MM.1S (cell line): ENCODE data around the gene TUBA3E.
"Not testable (repeated sequence)": the region's sequence is repeated elsewhere in the genome, so short reads cannot be mapped to it uniquely, and the experiment has no call there.

Experiments
- DNase-seq: peaks from one replicate; pipeline ENCODE4 v3.0.0-alpha.2; 2015
- H2AFZ ChIP-seq: fragments of 300-600 bp; sonication (generic); 2 replicates; pipeline ENCODE4 v1.6.0; 2016; ENCODE audit warnings: antibody characterized with exemption, low read length
- H3F3A ChIP-seq: fragments of 300-600 bp; sonication (generic); 2 replicates; pipeline ENCODE4 v1.6.1; 2016; ENCODE audit warnings: mild to moderate bottlenecking, antibody characterized with exemption, low read length, moderate library complexity, mixed read lengths; ENCODE audit not compliant: insufficient read depth
- H3K27ac ChIP-seq: fragments of 300-600 bp; sonication (generic); 2 replicates; pipeline ENCODE4 v1.5.1; 2016; ENCODE audit warnings: mild to moderate bottlenecking, low read length
- H3K27me3 ChIP-seq: fragments of 300-600 bp; sonication (generic); replicated peaks from 2 replicates; pipeline ENCODE4 v1.6.0; 2016; ENCODE audit warnings: low read length; ENCODE audit not compliant: insufficient read depth
- H3K36me3 ChIP-seq: fragments of 300-600 bp; sonication (generic); replicated peaks from 2 replicates; pipeline ENCODE4 v1.6.1; 2016; ENCODE audit warnings: mild to moderate bottlenecking, low read length, mixed read lengths; ENCODE audit not compliant: insufficient read depth
- H3K4me1 ChIP-seq: fragments of 300-600 bp; sonication (generic); 2 replicates; pipeline ENCODE4 v1.6.1; 2016; ENCODE audit warnings: low read length, mixed read lengths
- H3K4me2 ChIP-seq: fragments of 300-600 bp; sonication (generic); 2 replicates; pipeline ENCODE4 v1.6.0; 2016; ENCODE audit warnings: low read depth, low read length
- H3K4me3 ChIP-seq: fragments of 300-600 bp; sonication (generic); 2 replicates; pipeline ENCODE4 v1.5.1; 2016; ENCODE audit warnings: low read length, mixed read lengths
- H3K79me2 ChIP-seq: fragments of 300-600 bp; sonication (generic); 2 replicates; pipeline ENCODE4 v1.6.1; 2016; ENCODE audit warnings: mixed run types, low read length, mixed read lengths
- H3K9ac ChIP-seq: fragments of 300-600 bp; sonication (generic); 2 replicates; pipeline ENCODE4 v1.6.1; 2016; ENCODE audit warnings: low read length, mixed read lengths
- H3K9me2 ChIP-seq: fragments of 300-600 bp; sonication (generic); replicated peaks from 2 replicates; pipeline ENCODE4 v1.6.1; 2016; ENCODE audit warnings: mild to moderate bottlenecking, low read length, mixed read lengths; ENCODE audit not compliant: insufficient read depth
- H3K9me3 ChIP-seq: fragments of 300-600 bp; sonication (generic); replicated peaks from 2 replicates; pipeline ENCODE4 v1.6.1; 2016; ENCODE audit warnings: mild to moderate bottlenecking, low read length, mixed read lengths; ENCODE audit not compliant: insufficient read depth
- H4K20me1 ChIP-seq: fragments of 300-600 bp; sonication (generic); 2 replicates; pipeline ENCODE4 v1.6.1; 2016; ENCODE audit warnings: mild to moderate bottlenecking, low read length, moderate library complexity, mixed read lengths; ENCODE audit not compliant: insufficient read depth
- CTCF ChIP-seq: fragments of 300-600 bp; sonication (generic); IDR thresholded peaks from 2 replicates; pipeline ENCODE4 v1.5.1; 2016; ENCODE audit warnings: antibody characterized with exemption, low read length, mixed read lengths
- EZH2 ChIP-seq: fragments of 300-600 bp; sonication (generic); optimal IDR thresholded peaks from 2 replicates; pipeline ENCODE3; 2017; ENCODE audit warnings: low read depth, mild to moderate bottlenecking, antibody characterized with exemption, low read length, mixed read lengths
- EZH2phosphoT487 ChIP-seq: fragments of 300-600 bp; sonication (generic); IDR thresholded peaks from 2 replicates; pipeline ENCODE4 v1.6.1; 2018; ENCODE audit warnings: antibody characterized with exemption, low read length

The TUBA3E gene

DNA sequence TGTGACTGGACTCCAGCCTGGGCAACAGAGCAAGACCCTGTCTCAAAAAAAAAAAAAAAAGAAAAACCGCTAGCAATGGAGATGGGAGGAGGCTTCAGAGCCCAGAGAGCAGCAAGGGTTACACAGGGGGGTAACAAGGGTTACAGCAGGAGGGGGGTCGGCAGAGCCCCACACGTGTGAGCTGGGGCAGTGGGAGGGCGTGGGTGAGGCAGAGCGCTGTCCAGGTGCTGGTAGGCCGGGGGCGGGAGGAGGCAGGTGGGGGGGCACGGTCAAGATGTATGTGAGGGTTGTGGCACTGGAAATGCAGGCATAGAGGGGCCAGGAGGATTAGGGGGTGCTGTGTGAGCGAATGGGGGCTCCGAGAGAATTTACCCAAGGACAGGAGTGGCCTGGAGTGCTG lies 12.8 kb downstream of the TUBA3E start:
- no peak overlapping the region for H3K27ac ChIP-seq
- no peaks in the 10 kb centered on the region for H3K9me2 ChIP-seq
- H3K4me2 ChIP-seq, result no peak overlapping the region
- TF ChIP-seq EZH2phosphoT487, result no peak
- no peak for TF ChIP-seq EZH2
- TF ChIP-seq CTCF, result no peak
- no peaks in the 10 kb centered on the region for H3K9me3 ChIP-seq
- no peaks in the 10 kb centered on the region for H4K20me1 ChIP-seq
- no peaks in the 10 kb centered on the region for H3F3A ChIP-seq
- H3K4me3 ChIP-seq, result no peak overlapping the region
- no peak overlapping the region for H2AFZ ChIP-seq
- DNase-seq, result no peak
- H3K79me2 ChIP-seq, result peaks cover 37% of the 10 kb centered on the region
- H3K27me3 ChIP-seq, result no peaks in the 10 kb centered on the region
- H3K36me3 ChIP-seq, result no peaks in the 10 kb centered on the region
- no peak overlapping the region for H3K9ac ChIP-seq
- H3K4me1 ChIP-seq, result no peaks in the 10 kb centered on the region

GRCh38 chr2:130183512-130184373 lies 14.5 kb downstream of the TUBA3E start:
- Histone ChIP-seq H3K79me2 (peaks cover 54% of the 10 kb centered on the region), H3K9me2 (no peaks in the 10 kb centered on the region), H4K20me1 (no peaks in the 10 kb centered on the region), H3K4me2 (peak overlapping the region; percentile 86; the same call in 1 of the 2 replicates), H3K4me1 (no peaks in the 10 kb centered on the region), H3F3A (no peaks in the 10 kb centered on the region), H2AFZ (no peak overlapping the region), H3K27me3 (no peaks in the 10 kb centered on the region), H3K9me3 (no peaks in the 10 kb centered on the region), H3K27ac (no peak overlapping the region), H3K9ac (peak overlapping the region; percentile 86; the same call in 1 of the 2 replicates), H3K4me3 (peak overlapping the region; percentile 74), H3K36me3 (no peaks in the 10 kb centered on the region)
- no peak for DNase-seq
- TF ChIP-seq EZH2phosphoT487, result no peak
- TF ChIP-seq CTCF, result no peak

DNA sequence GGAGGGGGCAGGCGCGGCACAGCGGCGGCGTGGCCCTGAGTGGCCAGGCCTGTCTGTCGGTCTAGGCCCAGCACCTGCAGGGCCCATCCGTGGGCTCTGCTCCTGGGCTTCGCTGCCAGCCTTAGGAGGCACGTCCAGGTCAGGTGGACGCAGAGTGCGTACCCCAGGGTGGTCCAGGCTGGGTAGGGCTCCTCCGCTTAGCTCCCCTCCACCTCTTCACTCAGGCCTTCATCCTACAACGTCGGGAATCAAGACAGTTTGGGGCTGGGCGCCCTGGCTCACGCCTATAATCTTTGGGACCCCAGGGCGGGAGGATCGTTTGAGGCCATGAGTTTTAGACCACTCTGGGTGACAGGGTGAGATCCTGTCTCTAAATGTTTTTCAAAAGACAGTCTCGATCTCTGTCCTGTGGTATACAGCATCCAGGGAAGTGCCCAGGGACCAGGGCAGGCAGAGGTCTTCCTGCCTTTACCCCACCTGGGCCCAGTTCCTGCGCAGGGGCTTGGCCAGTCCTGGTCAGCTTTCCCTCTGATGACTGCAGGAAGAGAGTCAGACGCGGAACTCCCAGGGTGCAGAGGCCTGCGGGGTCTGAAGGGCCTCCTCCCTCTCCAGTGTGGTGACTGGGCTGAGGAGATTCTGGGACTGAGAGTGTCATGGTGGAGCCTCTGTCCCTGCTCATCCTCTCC lies 15.3 kb downstream of the TUBA3E start:
- H3K4me2 ChIP-seq, result peak overlapping the region; percentile 86; the same call in 1 of the 2 replicates
- peaks cover 62% of the 10 kb centered on the region for H3K79me2 ChIP-seq

More for the DNA sequence above, 15.3 kb downstream of the TUBA3E start:
- DNase-seq, H4K20me1 ChIP-seq, H3K4me1 ChIP-seq, H3K36me3 ChIP-seq, H3F3A ChIP-seq, H3K27me3 ChIP-seq, H3K27ac ChIP-seq, H3K9me2 ChIP-seq, H3K9me3 ChIP-seq: not testable (repeated sequence)
- Histone ChIP-seq H3K9ac (peak overlapping the region; percentile 86), H2AFZ (peak overlapping the region; percentile 63; the same call in 1 of the 2 replicates), H3K4me3 (peak overlapping the region; percentile 74)
